Activated effector memory CD4-positive, alpha-beta T cell treated with Interleukin-2 at 50 U/mL for 16 hours (primary cell): ENCODE measurements around the gene MAFG.

ENCODE experiments used
- DNase-seq: peaks from one replicate; pipeline ENCODE4 v3.0.0-alpha.2; 2020

MAFG gene

DNA sequence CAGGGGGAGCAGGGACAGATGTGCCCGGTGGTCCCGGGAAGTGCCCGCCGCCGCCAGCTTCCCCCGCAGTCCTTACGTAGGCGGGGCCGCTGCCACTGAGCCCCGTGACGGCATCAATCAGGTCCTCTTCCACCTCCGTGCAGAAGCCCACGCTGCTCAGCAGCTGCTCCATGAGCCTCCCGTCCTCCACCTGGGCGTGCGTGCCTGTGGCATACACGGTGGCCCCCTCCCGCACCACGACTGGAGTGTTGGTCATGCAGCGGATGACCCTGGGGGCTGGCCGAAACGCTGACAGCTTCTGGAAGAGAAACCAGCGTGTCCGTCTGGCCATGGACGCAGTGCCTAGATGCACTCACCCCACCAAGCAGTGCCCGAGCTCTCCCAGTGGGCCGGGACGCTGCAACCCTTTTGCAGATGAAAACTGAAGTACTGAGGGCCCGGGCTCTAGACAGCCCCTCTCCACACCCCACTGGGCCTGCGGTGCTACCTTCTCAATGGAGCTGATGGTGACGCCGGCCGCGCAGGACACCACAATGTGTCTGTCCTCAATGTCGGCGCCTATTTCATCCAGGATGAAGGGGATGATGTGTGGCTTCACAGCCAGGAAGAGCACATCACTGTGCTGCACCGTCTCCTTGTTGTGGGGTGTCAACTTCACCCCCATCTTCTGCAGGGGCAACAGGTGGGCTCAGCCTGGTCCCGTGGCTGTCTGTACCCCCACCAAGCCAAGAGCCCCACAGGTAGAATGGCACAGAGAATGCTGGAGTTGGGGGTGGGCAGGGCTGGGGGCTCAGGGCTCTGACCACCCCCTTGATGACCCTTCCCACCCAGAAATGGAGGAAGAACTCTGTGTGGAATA, 7.5 kb upstream of the MAFG start:
- DNase-seq = no peak

DNA sequence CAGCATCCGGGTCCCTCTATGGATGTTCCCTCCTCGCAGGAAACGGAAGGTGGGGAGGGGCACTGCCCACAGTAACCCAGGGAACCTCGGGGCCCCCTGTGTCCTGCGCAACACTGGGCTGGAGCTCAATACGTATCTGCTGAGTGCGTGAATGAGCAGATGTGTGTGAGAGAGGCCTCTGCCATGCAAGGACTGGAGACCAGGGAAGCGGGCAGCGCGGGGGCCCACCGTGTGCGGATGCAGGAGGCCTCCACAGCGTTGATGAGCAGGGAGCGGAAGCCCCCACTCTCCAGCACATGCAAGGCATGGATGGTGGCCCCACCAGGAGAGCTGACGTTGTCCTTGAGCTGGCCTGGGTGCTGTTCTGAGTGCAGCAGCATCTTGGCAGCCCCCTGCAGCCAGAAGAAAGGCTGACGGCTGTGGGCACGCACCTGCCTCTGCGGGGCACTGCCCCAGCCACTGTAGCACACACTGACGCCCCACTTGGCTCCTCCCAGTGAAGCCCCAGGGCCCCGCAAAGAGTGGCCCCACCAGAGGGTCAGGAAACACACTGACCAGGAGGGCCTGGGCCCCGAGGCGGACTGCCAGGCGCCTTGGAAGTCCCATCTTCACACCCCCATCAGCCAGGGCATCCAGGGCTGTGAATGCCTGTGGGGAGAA, 6.7 kb upstream of the MAFG start:
- no peak for DNase-seq

DNA sequence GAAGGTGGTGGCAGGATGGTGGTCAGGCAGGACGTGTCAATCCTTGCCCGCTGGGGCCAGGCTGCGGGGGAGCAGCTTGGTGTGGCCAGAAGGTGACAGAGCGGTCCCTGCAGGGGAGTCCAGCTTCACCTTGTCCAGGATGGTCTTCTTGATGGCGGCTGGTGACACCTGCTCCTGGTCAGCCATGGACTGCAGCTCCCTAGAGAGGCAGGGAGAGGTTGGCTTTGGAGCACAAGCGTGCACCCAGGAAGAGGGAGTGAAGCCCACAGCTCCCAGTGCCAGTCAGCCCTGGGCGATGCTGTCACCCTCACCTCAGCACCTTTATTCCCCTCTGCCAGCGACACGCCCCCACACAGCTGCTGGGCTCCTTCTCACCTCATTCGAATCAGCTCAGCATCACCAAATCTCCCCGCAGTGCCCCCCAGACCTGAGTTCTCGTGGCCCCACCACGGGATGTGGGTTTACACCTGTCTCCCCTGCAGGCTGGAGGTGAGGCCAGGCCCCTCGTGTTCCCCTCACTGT, 5.7 kb upstream of the MAFG start:
- DNase-seq = no peak

DNA sequence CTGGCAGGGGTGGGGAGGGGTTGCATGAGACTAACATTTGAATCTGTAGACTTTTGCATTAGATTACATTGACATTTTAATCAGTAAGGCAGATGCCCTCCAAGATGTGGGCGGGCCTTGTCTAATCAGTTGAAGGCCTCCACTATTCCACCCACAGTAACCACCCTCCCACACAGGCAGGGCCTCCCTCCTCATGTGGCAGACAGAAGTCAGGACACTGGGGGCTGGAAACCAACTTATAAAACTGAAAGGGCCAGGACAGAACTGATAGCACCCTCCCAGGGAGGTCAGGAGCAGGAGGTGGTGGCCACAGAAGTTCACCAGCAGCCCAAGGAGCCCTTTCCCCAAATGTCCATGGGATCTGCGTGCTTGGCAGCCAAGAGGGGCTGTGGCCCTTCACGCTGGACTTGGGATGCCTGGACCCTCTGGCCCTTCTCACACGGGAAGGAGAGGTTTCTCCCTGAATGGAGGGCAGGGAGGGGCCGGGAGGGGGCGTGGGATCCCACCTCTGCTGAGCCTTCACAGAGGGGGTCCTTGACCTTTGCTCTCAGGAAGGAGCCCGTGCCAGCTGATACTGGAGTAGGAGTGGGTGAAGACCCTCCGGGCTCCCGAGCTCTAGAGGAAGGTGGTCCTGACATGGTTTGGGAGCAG, 4.9 kb upstream of the MAFG start:
- no peak for DNase-seq

DNA sequence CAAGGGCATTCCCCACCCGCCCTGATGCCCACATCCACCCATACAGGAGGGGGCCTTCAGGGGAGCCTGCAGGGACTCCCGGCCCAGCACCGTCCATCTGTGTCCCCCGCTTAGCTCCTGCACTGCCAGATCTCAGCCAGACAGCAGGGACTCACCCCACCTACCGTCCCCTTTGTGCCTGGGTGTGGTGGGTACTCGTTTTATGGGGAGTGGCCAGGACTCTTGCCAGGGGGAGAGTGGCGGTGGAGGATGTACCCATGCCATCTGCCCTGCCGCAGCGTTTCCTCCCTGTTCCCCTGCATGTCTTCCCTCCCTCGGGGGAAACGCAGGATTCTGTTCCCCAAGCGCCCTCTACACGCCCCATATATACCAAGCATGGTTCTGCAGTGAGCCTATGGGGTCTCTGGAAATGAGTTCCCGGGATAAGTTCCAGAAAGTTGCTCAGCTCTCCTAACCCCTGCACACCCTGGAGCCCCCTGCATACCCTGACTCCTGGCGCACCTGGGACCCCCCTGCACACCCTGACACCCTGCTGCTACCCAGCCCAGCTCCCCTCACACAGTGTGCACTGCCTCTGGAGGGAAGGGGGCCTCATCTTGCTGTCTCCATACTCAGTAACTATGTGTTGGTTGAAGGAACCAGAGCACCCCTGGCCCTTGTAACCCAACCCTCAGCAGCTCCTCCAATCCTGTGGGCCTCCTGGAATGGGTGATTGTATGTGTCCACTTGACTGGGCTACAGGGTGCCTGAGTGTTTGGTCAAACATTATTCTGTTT, 4.2 kb upstream of the MAFG start:
- DNase-seq = no peak

DNA sequence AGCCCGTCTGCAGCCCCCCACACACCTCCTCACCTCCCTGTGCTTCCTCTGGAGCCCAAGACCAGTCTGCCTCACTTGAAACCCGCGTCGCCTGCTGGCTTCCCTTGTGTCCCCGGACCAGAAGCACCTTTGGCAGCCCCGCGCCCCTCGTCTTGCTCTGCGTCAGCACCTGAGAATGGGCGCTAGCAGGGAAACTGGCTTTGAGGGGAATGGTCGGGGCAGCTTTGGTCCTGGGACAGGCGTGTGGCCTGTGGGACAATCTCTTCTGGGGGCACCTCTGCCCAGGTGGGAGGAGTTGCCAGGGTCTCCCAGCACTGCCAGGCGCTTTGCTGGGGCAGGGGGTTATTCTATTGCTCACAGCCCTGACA, 3.6 kb upstream of the MAFG start:
- no peak for DNase-seq

DNA sequence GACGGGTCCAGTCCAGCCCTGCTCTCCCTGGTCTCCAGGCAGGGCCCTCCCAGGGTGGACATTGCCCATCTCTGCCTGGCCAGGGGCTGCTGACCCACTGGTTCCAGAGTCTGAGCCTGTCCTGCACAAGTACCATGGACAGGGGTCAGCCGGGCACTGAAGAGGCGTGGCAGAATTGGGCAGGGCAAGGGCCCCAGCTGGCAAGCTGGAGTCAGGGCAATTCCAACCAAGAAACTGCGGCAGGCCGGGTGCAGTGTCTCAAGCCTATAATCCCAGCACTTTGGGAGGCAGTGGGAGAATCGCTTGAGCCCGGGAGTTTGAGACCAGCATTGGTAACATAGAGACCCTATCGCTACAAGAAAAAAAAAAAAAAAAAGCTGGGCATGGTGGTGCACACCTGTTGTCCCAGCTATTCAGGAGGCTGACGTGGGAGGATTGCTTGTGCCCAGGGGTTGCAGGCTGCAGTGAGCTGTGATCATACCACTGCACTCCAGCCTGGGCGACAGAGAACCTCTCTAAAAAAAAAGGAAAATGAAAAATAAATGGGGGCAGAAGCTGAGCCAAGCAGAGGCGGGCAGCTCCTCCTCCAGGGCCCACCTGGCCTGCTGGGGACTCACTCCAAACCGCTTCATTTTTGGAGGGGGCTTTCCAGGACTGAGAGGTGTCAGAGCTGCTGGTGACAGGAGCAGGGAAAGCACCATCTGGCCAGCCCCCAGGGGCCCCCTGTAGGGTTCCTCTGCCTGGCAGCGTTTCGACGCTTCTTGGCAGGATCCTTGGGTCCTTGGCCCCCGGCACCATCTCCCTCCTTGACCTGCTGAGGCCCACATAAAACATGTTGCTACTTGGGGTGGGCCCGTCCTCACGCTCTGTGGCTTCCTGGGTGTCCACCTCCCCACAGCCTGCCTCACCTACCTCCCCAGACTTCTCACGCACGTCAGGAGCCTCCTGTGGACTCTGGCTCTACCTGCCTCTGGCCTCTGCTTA, 2.9 kb upstream of the MAFG start:
- no peak for DNase-seq

DNA sequence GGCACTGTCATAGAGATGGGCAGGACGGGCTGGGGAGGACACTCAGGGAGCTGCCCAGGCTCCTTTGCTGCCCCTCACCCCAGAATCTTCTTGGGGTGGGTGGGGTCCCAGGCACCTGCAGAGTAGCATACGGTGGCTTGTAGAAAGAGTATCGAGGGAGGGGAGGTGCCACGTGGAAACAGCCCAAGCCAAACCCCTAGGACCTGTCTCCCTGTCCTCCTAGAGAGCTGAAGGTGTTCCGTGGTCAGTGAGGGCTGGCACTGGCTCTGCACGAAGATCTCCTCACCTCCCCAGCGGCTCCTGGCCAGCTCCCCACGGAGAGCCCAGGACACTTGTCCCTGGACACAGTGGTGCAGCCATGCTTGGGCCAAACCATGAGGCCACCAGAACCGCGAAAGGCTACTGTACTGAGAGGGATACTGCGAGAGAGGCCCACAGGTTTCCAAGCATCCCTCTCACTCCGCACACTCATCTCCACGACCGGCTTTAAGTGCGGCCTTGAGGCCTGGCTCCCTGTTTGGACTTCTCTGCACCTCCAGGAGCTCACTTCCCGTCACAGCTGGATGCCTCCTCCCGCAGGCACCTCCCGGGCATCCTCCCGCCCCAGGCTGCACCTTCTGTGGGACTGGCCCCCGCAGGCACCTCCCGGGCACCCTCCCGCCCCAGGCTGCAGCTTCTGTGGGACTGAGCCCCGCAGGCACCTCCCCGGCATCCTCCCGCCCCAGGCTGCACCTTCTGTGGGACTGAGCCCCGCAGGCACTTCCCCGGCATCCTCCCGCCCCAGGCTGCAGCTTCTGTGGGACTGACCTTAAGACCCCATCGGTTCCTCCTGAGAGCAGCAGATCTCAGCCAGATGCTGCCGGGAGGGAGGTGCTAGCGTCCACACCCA, 2.0 kb upstream of the MAFG start:
- no peak for DNase-seq

DNA sequence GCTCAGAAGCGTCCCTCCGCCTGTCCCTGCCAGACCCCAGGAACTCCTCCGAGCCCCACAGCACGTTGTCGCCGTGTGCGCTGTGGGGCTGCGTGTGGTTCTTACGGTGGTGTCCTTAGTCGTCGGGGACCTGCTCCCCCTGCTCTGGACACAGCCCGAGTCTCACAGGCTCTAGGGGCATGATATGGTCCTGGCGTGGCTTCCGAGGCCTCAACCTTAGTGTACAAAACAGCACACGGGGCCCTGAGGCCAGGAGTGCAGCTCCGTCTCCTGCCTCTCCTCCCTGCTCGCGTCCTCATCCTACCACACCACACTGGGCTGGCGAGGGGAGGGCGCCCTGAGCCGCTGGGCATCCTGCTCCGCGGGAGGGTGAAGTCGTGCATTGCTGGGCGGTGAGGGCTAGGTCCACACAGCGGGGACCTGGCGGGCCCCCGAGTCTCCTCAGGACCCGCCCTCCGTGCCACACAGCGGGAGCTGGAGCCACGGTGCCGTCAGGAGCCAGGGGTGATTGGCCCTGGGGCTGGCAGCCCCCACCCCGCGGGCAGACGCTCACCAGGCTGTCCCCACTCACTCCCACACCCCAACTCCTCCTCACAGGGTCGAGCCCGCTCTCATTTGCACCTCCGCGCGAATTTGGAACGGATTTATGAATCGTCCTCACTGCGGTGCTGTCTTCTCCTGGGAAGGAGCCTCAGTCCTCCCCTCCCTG, 1.2 kb upstream of the MAFG start:
- DNase-seq = no peak

DNA sequence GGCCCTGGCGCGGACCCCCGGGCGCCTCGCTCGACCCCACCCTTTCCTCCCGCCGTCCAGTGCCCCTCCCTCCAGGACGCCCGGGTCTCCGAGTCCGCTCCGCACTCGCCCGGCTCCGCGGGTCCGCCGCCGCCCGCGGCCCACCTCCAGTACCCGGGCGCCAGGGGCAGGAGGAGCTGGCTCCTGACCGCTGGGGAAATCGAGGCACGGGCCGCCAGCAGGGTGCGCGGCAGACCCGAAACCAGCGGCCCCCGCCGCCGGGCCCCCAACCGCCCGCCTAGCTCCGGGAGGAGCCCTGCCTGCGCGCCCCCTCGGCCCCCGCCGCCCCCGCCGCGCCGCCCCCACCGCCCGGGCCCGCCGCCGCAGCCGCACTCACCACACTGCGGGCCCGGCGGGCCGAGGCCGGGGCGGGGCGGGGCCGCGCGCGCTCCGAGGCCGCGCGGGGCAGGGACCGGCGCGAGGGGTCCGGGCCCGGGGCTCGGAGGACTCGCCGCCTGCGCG, 333 bp downstream of the MAFG start:
- DNase-seq = no peak

DNA sequence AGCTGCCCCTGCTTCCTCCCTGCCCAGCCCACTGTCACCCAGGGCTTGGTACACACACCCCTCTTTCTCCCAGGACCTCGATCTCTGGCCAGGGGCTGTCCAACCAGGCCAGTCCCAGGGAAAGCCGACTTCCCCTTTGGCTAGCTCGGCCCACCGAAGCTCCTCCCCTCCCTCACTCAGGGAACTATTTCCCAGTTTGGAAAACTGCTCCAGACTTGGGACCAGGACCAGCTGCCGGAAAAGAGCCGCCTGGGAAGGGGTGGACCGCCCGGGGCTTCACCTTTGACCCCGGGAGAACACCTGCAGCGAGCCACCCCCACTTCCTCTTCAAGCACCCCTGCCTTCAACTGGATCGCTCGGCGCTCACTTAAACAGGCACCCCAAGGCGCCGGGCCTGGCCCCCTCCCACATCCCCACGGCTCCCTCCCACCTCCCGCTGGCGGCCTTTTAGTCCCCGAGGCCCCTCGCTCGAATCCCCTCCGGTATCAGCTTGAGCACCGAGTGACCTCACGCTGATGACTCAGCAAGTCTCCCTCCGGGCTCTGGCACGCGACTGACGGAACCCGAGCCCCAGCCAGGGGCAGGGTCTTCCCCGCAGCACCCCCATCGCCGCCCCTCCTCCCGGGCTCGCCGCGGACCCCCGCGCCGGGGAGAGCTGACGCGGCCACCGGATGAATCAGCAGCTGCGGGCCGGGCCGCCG, 934 bp downstream of the MAFG start:
- DNase-seq = peak; percentile 36

DNA sequence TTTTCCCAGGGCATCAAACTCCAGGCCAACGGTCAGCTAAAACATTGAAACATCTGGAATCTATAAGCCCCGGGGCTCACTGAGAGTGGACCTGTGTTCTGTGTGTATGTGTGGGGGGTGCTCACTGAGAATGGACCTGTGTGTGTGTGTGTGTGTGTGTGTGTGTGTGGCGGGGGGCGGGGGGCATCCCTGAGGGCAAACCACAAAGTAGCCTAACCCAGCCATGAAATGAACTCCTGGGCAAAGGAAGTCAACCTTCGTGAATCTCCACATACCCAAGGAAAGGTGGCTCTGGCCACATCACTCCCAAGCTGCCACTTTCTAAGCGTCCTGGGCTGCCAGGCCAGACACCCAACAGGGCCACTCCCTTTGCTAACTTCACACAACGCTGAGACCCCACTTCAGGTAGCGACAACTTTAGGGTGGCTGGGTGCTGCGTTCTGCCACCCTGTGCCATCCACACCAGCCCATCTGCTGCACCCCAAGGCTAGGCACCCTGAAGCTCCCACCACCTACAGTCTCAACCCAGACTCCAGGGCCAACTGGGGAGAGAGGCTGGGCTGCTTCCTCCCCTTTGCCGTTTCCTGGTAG, 1.6 kb downstream of the MAFG start:
- DNase-seq = no peak

DNA sequence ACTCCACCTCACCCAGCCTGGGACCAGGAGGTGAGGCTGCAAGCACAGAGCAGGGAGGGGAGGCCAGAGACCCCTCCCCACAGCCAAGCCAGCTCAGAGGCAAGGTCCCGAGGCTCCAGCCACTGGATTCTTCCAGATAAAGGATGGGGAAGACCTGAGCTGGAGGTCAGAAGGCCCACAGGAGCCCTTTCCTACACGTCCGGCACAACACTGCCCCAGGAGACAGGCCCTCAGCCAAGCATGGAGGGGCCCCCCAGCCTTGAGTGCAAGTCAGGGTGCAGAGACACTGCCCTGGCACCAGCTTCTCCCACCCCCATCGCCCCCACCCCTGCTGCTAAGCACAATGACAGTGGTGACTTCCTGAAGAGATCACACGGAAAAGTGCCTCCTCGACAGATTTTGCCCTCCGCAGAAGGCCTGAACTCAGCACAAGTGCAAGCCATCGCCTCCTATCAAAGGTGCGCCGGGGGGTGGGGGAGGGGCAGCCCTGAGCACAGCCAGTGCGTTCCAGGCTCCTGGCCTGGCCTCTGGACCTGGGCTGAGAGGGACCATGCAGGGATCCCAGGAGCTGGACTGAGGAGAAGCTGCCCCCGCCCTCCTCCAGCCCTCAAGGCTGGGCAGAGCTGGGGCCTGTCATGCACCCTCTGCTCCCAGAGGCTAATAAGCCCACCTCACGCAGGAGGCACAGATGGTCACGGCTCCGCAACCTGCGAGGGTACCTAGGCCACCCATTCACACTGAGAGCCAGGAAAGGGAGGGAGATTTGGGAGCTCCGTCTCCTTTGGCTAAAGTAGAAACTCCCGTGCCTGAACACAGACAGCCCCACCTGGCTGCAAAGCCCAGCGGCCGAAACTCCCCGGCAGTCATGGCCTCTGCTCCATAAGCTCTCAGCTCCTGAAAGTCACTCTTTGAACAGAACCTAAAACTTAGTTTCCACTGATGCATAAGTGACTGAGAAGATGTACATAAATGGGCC, 2.7 kb downstream of the MAFG start:
- DNase-seq = no peak

DNA sequence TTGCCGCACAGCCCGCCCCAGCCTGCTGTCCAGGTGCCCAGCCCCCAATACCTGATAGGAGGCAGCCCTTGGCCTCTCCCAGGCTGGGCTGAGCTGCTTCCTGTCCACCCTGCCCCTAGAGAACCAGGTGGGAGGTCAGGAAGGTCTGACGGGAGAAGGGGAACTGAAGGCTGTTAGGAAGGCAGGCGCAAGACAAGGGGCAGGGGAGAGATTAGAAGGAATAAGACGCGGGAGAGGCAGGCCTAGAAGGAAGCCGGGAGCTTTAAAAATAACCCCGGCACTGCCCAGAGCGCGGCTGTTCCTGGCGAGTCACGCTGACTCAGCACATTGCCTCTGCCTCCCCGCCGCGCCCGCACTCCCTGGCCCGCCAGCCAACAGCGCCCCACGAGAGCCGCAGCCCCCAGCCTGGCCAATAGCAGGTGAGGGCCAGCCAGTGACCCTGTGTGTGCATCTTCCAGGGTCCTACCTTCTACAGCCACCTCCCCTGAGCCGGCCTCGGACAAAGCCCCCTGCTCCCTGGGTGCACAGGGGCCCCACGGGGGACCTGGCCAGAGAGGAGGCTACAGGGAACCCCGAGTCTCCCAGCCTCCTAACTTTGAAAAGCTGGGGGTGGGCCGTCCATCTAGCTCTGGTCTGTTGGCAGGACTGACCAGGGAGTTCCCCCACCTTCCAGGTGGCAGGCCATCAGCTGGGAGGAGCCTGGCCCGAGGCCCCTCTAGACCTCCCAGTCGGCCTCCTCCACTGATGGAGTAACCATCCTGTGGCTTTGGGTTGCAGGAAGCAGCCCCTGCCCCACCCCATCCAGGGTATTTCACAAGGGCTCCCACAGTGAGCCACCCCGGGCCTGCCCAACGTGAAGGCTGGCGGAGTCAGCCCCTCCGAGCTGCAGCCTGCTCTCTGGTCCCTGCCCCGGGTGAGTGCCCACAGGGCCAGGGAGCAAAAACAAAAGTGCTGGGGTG, 4.0 kb downstream of the MAFG start:
- no peak for DNase-seq

DNA sequence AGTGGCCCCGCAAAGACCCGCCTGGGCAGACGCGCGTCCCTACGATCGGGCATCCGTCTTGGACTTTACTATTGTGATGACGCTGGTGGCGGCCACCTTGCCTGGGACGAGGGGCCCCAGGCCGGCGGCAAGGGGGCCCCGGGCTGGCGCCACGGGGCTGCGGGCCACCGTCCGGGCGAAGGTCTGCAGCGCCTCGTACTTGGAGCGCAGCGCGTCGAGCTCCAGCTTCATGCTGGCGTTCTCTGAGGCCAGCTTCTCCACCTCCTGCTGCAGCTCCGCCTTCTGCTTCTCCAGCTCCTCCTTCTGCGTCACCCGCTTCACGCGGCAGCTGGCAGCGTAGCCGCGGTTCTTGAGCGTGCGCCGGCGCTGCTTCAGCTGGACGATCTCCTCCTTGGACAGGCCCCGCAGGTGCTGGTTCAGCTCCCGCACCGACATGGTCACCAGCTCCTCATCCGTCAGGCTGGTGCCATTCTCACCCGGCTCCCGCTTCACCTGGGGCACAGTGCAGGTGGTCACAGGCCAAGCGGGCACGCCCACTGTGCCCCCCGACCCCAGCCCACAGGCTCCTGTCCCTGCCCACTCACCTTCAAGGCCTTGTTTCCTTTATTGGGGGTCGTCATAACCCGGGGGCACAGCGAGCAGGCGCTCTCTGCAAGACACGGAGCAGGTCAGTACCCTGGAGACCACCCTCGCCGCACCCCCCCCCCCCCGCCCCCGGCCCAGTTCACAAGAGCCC, 4.8 kb downstream of the MAFG start:
- DNase-seq = no peak
